ENCODE results near the gene NOXA1.
"Not testable (repeated sequence)": the region's sequence is repeated elsewhere in the genome, so short reads cannot be mapped to it uniquely, and the experiment has no call there.

Gene NOXA1

GRCh38 chr9:137406085-137406760 lies 17.0 kb upstream of the NOXA1 start:
- no peak for DNase-seq

GRCh38 chr9:137406876-137407589 lies 16.2 kb upstream of the NOXA1 start:
- DNase-seq, result peak; percentile 65

GRCh38 chr9:137407590-137408300 lies 15.4 kb upstream of the NOXA1 start:
- DNase-seq, result peak; percentile 29

GRCh38 chr9:137408651-137409405 lies 14.4 kb upstream of the NOXA1 start:
- no peak for DNase-seq

DNA sequence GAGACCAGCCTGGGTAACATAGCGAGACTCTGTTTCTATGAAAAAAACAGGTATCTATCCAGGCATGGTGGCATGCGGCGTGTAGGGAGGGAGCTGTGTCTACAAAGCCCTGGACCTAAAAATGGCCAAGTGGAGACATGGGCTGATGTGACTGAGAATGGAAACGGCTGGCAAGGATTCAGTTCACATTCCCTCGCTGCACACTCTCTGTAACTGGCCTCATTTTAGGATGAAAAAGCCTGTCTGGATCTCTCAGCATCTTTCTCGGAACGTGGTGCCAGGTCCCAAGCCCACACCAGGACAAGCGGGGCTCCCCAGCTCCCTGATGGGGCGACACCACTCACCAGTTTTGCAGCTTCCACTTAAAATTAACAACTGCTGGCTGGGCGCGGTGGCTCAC lies 13.7 kb upstream of the NOXA1 start:
- DNase-seq, result no peak

- not testable (repeated sequence) for DNase-seq
Observed at GRCh38 chr9:137410236-137410890, 12.8 kb upstream of the NOXA1 start.

- no peak for DNase-seq
Observed at GRCh38 chr9:137410891-137411249, 12.3 kb upstream of the NOXA1 start.

- DNase-seq, result no peak
Observed at GRCh38 chr9:137411260-137411644, 11.9 kb upstream of the NOXA1 start.

DNA sequence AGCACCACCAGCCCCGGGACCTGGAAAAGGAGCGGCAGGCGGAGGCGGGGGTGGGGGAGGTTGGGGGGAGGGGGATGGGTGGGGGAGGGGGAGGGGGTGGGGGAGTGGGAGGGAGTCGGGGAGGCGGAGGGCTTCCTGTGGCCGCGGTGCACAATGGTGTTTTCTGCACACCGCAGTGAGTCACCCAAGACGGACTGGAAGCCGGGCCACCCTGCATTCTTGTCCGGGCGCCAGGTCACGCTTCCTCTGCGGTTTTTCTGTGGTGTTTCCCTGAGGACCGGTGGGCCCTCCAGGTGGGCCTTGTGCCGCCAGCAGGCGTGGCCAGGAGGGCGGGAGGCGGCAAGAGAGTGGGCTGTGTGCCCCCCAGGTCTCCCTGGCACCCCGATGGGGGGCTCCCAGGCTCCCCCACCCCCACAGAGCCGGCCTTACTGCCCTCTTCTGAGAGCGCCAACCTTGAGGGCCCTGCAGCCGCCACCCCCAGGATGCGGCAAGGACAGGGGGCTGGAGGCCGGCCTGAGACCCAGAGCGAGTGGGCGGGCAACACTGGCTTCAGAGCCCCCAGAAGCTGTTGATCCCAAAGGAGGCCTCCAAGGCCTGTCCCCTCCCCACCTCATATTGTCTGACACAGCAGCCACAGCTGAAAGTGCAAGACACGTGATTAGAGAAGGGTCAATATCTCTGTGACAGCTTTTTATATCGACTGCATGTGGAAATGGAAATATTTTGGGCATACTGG lies 11.4 kb upstream of the NOXA1 start:
- DNase-seq, result no peak

DNA sequence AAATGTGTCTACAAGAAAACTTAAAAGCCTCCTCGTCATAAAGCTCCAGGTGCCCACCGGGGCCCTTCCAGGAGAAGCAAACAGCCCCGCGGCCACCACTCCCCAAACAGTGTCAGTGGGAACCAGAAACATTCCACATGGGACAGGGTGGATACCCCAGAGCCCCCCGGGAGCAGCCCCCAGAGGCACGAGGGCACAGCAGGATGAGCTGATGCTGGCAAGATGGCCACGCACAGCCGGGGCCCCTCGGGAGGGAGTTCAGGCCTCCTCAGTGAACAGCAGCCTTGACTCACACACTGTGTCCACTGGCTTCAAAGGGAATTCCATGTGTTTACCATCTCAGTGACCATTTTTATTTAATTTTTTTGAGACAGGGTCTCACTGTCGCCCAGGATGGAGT lies 10.8 kb upstream of the NOXA1 start:
- DNase-seq, result no peak

DNA sequence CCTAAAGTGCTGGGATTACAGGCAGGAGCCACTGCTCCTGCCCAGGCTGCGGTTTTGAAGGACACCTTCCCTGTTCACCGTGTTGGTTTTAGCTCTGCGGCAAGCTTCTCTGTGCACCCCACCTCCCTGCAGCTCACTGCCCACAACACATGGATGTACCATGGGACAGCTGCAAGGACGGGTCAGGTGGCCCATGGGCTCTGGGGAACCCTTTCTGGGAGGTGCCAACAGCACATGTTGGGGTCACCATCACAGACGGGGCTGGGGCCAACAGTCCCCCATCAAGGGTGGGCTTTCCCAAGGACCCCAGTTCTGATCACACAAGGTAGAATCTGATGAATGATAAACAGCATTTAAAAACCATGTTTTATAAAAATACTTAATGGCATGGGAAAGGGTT lies 7.7 kb upstream of the NOXA1 start:
- no peak for DNase-seq

DNA sequence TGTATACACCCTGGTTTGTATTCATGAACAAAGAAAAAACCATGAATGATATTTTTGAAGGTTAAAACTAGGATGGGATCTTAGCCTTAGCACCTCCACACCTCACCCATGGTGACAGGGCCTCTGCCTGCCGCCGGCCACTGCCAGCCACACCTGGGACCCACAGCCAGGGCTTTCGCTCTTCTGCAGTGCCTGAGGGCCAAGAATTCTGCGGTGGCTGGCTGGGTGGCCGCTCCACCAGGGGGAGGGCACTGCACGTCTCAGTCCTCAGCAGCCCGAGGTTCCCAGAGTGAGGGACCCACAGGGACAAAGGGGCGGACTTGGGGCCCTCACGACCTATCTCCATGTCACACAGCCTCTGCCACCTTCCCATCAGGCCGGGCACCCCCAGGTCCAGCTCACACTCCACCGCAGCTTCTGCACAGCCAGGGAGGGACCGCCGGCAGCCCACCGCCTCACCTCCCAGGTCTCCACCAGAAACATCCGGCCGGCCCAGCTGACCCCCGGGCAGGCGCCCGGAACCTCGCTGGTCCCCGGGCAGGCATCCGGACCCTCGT lies 7.1 kb upstream of the NOXA1 start:
- DNase-seq, result no peak

DNA sequence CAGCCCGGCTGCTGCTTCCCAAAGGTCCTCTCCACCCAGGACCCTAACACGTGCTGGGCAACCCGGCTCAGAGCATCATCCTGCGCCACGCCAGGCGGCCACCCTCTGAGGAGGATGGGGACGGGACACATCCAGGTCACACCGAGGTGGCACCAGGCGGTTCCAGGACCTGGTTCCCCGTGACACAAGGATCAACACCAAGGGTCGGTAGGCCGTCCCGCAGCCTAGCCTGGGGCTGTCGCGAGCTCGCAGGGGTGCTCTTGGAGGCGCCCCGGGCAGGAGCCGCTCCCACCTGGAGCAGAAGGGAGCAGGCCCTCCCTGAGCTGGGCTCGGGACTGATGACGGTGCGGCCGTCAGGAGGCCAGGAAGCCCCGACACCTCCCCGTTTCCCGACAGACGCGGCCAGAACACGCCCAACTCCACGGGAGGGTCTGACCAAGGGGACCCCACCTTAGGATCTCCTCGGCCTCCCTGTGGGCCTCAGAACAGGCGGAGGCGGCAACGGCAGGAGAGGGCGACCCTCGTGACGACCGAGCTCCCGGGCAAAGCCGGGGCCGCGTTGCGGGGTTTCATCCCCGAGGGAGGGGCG lies 6.5 kb upstream of the NOXA1 start:
- DNase-seq, result no peak

- DNase-seq, result no peak
Observed at GRCh38 chr9:137417161-137418021, 5.8 kb upstream of the NOXA1 start.

DNA sequence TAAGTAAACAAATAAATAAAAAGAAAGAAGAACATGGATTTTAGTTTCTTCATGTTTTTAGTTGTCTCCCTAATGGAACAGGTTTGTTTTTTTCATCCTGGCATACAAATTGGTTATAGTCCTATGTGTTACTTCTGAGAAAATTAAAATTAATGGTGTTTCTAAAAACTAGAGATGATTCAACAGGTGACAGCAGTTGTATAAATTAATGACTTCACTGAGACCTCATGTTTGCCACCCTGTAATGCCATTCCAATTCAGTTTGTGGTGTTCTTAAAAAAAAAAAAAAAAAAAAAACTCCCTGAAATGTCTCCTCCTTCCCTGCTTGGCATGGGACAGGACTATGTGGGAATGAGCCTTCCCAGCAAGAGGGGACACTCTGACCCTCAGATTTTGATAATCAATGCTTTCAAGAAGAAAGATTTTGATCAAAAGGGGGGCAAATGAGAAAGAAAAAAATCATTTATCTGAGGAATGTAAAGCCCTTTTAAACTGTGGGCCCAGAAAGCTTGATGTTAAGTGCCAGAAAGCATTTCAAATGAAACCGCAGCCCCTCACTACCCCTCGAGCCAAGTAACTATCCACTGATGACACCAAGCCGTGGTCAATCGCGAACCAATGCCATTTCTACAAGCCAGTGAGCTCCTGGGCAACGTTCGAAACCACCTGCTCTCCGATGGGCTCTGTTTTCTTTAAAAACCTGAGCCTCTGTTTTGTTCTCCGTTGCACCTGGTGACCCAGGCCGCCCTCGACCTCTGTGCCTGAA lies 1.2 kb upstream of the NOXA1 start:
- no peak for DNase-seq

GRCh38 chr9:137423514-137424291 lies 510 bp downstream of the NOXA1 start:
- DNase-seq, result no peak

GRCh38 chr9:137426018-137426681 lies 3.0 kb downstream of the NOXA1 start:
- DNase-seq, result no peak

Measured in NCI-H82 (cell line).